ENCODE measurements around the gene JAZF1.

The JAZF1 gene

DNA sequence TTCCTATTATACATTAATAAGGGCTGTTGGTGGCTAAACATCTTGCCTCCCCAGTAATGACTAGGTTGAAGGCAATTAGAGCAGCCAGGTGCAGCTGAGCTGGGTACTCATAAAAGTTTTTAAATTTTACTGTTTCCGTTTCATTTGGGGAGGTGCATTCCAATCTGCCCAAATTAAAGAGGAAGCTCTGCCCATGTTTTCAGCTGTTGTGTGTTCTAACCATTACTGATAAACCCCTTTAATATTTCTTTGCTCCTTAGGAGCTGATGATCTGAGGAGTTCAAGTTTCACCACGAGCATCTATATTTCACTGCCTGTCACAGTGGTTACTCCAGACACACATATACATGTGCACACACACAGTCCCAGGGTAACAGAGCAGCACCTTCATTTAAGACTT, 94.4 kb downstream of the JAZF1 start:
- Histone ChIP-seq H3K79me2 (ENCODE audit: control insufficient read depth, insufficient read depth, low read length, unreplicated experiment) (peaks cover 14% of the 10 kb centered on the region), H3K36me3 (ENCODE audit: insufficient read depth, low read length) (no peaks in the 10 kb centered on the region), H2AFZ (ENCODE audit: low read length, unreplicated experiment) (no peak overlapping the region)

DNA sequence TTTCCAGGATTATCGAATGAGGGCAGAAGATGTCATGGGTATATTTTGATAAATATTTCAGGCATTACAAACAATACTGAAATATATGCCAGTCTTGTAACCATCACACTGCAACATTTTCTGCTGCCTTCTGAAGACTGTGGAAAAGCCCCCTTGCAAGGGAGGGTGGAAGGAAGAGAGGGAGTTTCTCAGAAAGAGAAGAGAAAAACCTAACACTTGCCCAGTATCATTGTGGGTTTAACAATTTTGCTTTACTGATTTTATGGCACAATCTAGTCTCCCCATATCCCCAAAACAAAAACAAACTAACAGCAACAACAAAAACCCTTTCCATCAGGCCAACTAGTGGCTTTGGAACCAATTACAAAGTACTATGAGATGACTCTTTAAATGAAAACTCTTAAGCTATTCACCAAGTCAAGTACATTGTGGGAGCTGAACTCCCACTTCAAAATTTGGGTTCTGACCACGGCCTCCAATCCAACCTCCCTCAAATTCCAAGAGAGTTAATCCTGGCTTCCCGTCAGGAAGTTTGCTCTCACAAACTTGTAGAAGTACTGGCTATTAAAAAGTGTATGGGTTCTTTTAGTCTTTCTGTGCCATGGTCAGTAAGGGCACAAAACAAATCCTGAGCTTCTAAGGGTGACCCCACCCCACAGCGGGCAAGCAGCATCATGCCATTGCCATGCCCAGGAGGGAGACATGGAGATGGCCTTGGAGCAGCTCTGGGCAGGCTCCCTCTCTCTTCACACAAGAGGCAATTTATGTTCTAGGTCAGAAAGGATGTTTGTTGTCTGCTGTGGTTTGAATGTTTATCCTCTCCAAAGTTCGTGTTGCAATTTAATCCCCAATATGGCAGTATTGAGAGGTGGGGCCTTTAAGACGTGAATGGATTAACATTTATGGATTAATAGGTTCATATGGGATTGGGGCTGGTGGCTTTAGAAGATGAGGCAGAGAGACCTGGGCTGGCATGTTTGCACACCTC, 96.3 kb downstream of the JAZF1 start:
- no peaks in the 10 kb centered on the region for H3K36me3 ChIP-seq (ENCODE audit: insufficient read depth, low read length)
- H3K27ac ChIP-seq (ENCODE audit: low read depth, low read length) = peak overlapping the region; percentile 68
- H3K79me2 ChIP-seq (ENCODE audit: control insufficient read depth, insufficient read depth, low read length, unreplicated experiment) = peaks cover 12% of the 10 kb centered on the region
- H3K4me1 ChIP-seq (ENCODE audit: control insufficient read depth, insufficient read depth, low read length, unreplicated experiment) = peaks cover 44% of the 10 kb centered on the region
- no peak overlapping the region for H3K4me3 ChIP-seq (ENCODE audit: low read depth, low read length)
- no peak overlapping the region for H2AFZ ChIP-seq (ENCODE audit: low read length, unreplicated experiment)
- no peaks in the 10 kb centered on the region for H3K27me3 ChIP-seq (ENCODE audit: insufficient read depth, low read length)

More for the DNA sequence above, 94.4 kb downstream of the JAZF1 start:
- H3K4me3 ChIP-seq (ENCODE audit: low read depth, low read length) = no peak overlapping the region
- no peaks in the 10 kb centered on the region for H3K27me3 ChIP-seq (ENCODE audit: insufficient read depth, low read length)
- peaks cover 39% of the 10 kb centered on the region for H3K4me1 ChIP-seq (ENCODE audit: control insufficient read depth, insufficient read depth, low read length, unreplicated experiment)
- no peak overlapping the region for H3K27ac ChIP-seq (ENCODE audit: low read depth, low read length)

DNA sequence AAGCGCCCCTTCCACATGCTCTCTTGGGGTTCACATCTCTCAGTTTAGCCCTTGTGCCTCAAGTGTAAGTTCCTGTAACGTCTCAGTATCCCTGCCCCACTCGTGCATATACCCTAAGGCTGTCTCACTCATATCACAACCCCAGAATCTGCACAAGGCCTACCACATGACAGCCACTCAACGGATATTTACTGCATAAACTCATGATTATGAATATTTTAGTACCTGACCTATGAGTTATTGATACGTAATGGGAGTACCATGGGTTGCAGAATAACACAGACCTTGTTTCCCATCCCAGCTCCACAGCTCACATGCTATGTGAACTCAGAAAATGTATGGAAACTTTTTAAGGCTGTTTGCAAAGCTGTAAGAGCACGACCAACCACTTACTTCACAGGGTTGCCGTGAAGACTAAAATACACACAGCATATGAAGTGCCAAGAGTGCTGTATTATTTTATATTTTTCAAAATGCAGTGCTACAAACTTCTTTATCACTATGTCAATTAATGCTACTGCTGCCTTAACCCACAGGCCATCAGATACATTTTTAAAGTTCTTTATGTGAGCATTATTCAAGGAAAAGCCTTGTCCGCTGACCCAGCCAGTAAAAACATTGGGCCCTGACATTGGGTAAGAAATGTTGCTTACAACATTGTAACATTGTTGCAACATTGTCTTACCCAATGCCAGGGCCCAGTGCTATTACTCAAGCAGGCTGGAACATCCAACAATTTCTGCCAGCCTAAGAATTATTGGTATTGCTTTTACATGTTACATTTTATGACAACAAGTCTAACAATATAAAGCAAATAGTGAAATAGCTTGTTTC, 97.2 kb downstream of the JAZF1 start:
- peaks cover 12% of the 10 kb centered on the region for H3K79me2 ChIP-seq (ENCODE audit: control insufficient read depth, insufficient read depth, low read length, unreplicated experiment)
- H3K27me3 ChIP-seq (ENCODE audit: insufficient read depth, low read length) = no peaks in the 10 kb centered on the region
- H3K4me1 ChIP-seq (ENCODE audit: control insufficient read depth, insufficient read depth, low read length, unreplicated experiment) = peaks cover 34% of the 10 kb centered on the region
- peak overlapping the region; percentile 68 for H3K27ac ChIP-seq (ENCODE audit: low read depth, low read length)
- H3K4me3 ChIP-seq (ENCODE audit: low read depth, low read length) = no peak overlapping the region
- H2AFZ ChIP-seq (ENCODE audit: low read length, unreplicated experiment) = no peak overlapping the region
- H3K36me3 ChIP-seq (ENCODE audit: insufficient read depth, low read length) = no peaks in the 10 kb centered on the region

DNA sequence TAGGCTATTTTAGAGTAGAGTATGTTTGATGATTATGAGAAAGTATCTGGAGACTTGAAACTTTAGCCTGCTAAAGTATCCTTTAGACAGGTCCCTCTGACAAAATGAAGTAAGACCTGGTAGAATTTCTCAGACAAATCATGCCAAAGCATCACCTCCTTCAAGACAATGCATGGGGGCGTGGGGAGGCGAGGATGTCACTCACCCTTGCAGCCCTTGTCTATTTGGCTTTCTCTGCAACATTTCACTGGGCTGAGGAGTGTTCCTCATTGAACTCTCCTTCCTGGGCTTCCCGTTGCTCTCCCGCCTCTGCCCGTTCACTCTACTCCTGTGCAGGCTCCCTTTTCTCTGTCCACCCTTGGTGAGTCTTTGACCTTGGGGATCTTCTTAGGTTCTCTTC, 98.5 kb downstream of the JAZF1 start:
- Histone ChIP-seq H3K27me3 (ENCODE audit: insufficient read depth, low read length) (no peaks in the 10 kb centered on the region), H3K79me2 (ENCODE audit: control insufficient read depth, insufficient read depth, low read length, unreplicated experiment) (peaks cover 12% of the 10 kb centered on the region), H3K4me3 (ENCODE audit: low read depth, low read length) (no peak overlapping the region), H2AFZ (ENCODE audit: low read length, unreplicated experiment) (no peak overlapping the region), H3K27ac (ENCODE audit: low read depth, low read length) (no peak overlapping the region), H3K4me1 (ENCODE audit: control insufficient read depth, insufficient read depth, low read length, unreplicated experiment) (peaks cover 37% of the 10 kb centered on the region), H3K36me3 (ENCODE audit: insufficient read depth, low read length) (no peaks in the 10 kb centered on the region)

DNA sequence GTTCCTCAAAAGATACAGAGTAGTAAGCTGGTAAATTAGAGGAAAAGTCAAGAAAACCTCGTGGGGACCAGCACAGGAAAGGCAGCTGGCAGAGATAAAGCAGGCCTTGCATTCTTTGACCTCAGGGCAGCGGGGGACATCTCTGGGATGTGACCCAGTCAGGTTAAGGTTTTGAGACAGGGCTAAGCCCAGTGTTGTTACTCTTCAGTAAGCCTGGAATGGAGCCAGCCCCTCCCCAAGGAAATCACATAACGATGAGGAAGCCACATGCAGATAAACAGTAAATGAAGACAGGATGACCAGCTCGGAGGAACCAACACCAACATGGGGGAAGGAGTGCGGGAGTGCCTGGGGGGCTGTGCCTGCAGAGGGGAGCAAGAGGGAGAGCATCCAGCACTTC, 99.6 kb downstream of the JAZF1 start:
- Histone ChIP-seq H3K27me3 (ENCODE audit: insufficient read depth, low read length) (no peaks in the 10 kb centered on the region), H3K79me2 (ENCODE audit: control insufficient read depth, insufficient read depth, low read length, unreplicated experiment) (peaks cover 13% of the 10 kb centered on the region), H3K4me3 (ENCODE audit: low read depth, low read length) (no peak overlapping the region), H2AFZ (ENCODE audit: low read length, unreplicated experiment) (no peak overlapping the region), H3K4me1 (ENCODE audit: control insufficient read depth, insufficient read depth, low read length, unreplicated experiment) (peaks cover 37% of the 10 kb centered on the region), H3K27ac (ENCODE audit: low read depth, low read length) (no peak overlapping the region), H3K36me3 (ENCODE audit: insufficient read depth, low read length) (no peaks in the 10 kb centered on the region)

DNA sequence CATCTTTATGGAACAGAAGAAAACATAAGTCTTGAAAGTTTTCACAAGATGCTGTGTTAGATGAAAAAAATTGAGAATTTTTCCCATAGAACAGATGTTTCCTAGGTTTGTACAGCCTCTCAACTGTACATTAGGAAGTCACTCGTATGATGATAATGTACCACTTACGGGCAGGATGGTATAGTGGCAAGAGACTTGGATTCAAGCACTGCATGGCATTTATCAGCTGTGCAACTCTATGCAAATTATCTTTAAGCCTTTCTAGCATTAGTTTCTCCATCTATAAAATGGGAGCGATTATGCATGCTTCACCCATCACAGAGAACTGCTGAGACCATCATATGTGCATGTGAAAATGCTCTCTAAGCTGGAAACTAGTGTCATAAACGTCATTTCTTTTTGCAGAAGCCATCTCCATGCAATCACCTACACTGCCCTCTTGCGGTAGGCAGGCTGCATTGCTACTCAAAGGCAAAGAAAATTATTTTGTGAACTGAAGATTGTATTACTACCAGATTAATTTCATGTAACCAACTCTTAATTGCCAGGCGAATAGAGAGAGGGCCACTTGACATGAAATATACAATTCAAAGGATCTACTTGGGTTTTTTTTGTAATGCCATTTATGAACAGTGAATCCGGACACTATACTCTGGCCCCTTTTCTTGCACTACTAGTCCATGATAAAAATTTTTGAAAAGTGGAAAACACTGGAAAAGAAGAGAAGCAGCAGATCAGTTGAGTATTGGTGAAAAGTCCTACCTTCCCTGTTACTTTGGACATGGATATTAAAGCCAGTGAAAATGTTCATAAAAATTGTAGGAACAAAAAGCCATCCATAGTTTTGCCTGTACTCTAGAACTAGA, 102.3 kb downstream of the JAZF1 start:
- H3K4me3 ChIP-seq (ENCODE audit: low read depth, low read length) = no peak overlapping the region
- no peak overlapping the region for H3K27ac ChIP-seq (ENCODE audit: low read depth, low read length)
- H3K27me3 ChIP-seq (ENCODE audit: insufficient read depth, low read length) = no peaks in the 10 kb centered on the region
- H3K79me2 ChIP-seq (ENCODE audit: control insufficient read depth, insufficient read depth, low read length, unreplicated experiment) = peaks cover 17% of the 10 kb centered on the region
- H2AFZ ChIP-seq (ENCODE audit: low read length, unreplicated experiment) = no peak overlapping the region
- no peaks in the 10 kb centered on the region for H3K36me3 ChIP-seq (ENCODE audit: insufficient read depth, low read length)
- H3K4me1 ChIP-seq (ENCODE audit: control insufficient read depth, insufficient read depth, low read length, unreplicated experiment) = peaks cover 20% of the 10 kb centered on the region

DNA sequence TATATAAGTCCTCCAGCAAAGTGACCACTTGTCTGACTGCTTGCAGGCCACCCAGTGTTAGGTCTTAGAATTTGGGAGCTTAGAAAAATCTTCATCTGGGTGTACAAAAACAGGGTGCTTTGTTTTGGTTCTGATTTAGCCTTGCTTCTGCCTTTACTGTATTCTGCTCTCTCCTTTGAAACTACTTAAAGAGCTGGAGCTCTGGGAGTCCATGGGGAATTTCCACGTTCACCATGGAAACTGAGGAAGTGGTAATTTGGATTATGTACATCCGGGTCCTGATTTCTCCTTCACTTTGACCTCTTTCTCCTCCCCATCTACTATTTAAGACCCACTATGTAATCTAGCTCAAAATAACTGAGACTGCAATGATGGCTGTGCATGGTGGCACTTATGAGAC, 103.0 kb downstream of the JAZF1 start:
- Histone ChIP-seq H2AFZ (ENCODE audit: low read length, unreplicated experiment) (no peak overlapping the region), H3K27me3 (ENCODE audit: insufficient read depth, low read length) (no peaks in the 10 kb centered on the region), H3K4me3 (ENCODE audit: low read depth, low read length) (no peak overlapping the region), H3K36me3 (ENCODE audit: insufficient read depth, low read length) (no peaks in the 10 kb centered on the region), H3K4me1 (ENCODE audit: control insufficient read depth, insufficient read depth, low read length, unreplicated experiment) (peaks cover 13% of the 10 kb centered on the region), H3K79me2 (ENCODE audit: control insufficient read depth, insufficient read depth, low read length, unreplicated experiment) (peaks cover 15% of the 10 kb centered on the region), H3K27ac (ENCODE audit: low read depth, low read length) (no peak overlapping the region)

DNA sequence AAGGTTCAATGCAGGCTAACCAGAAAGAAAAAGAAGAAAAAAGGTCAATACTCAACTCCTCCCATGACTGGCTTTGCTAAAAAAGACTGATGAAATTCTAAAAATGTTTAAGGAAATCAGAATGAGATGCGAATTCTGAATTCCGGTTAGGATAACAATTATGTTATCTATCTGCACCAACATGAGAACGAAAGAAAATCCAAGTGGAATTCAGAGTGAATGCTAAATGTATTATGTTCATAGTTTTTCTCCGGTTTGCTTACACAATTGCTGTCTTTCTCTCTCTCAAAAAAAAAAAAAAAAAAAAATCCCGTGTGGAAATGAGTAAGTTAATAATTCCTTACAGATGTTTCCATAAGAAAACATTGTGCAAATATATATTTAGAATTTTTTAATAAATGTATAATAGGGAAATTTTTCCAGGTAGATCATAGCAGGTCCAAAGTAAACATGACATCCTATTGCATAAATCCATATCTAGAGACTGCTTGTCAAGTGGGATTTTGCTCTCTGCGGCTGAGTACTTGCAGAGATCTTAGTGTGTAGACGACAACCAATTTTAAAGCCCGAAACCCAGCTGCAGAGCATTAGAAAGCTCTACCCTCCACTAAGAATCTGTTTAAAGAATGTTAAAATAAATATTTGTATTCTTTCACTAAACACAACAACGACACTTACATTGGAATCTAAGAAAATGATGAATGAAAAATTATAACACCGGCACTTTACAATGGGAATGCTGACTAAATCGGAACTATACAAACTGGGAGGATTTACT, 104.0 kb downstream of the JAZF1 start:
- Histone ChIP-seq H3K27me3 (ENCODE audit: insufficient read depth, low read length) (no peaks in the 10 kb centered on the region), H3K4me3 (ENCODE audit: low read depth, low read length) (no peak overlapping the region), H2AFZ (ENCODE audit: low read length, unreplicated experiment) (no peak overlapping the region), H3K4me1 (ENCODE audit: control insufficient read depth, insufficient read depth, low read length, unreplicated experiment) (peaks cover 13% of the 10 kb centered on the region), H3K79me2 (ENCODE audit: control insufficient read depth, insufficient read depth, low read length, unreplicated experiment) (peaks cover 13% of the 10 kb centered on the region), H3K27ac (ENCODE audit: low read depth, low read length) (no peak overlapping the region), H3K36me3 (ENCODE audit: insufficient read depth, low read length) (no peaks in the 10 kb centered on the region)

DNA sequence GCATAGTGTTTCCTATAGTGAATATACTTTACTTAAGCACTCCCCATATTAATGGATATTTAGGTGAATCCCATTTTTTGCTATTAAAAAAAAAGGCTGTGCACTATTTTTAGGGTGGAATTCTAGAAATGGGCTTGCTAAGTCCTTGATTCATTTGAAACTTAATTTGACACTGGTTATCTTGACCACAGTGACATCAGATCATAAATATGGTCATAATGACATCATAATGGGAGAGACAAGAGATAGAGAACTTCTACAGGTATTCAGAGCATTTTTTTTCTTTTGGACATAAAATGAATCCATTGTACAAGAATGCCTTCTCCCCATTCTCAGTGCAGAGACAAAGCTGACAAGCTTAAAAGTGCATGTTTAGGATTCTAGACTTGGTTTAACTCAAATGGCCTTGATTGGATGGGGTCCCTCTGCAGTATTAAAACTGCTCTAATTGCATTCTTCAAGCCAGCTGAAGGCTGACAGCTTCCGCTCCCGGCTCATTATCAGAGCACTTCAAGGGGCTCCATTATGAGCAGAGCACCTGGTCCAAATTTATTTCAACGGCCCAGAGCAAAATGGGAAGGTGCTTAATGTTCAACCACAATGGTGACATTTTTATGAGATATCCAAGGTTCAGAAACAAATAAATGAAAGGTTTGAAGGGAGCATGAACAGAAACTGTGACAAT, 104.8 kb downstream of the JAZF1 start:
- Histone ChIP-seq H3K4me1 (ENCODE audit: control insufficient read depth, insufficient read depth, low read length, unreplicated experiment) (peaks cover 9% of the 10 kb centered on the region), H3K79me2 (ENCODE audit: control insufficient read depth, insufficient read depth, low read length, unreplicated experiment) (peaks cover 13% of the 10 kb centered on the region), H2AFZ (ENCODE audit: low read length, unreplicated experiment) (no peak overlapping the region), H3K27me3 (ENCODE audit: insufficient read depth, low read length) (no peaks in the 10 kb centered on the region), H3K36me3 (ENCODE audit: insufficient read depth, low read length) (no peaks in the 10 kb centered on the region), H3K4me3 (ENCODE audit: low read depth, low read length) (no peak overlapping the region), H3K27ac (ENCODE audit: low read depth, low read length) (no peak overlapping the region)
